HL-60 (cell line): Measurements from ENCODE around the gene EFS.

Experiments used
- POLR2AphosphoS5 ChIP-seq: IDR thresholded peaks from 2 replicates; pipeline ENCODE4 v1.6.1; 2012; ENCODE audit warnings: low read depth
- TF ChIP-seq, protein P1 (sequence below): IDR thresholded peaks from one replicate; pipeline ENCODE4 v1.5.1; 2011; ENCODE audit warnings: low read length, control low read depth, inconsistent platforms; ENCODE audit not compliant: insufficient read depth
- TF ChIP-seq, protein P2 (sequence below): IDR thresholded peaks from 2 replicates; pipeline ENCODE4 v1.6.1; 2012; ENCODE audit warnings: low read depth; ENCODE audit not compliant: insufficient replicate concordance

DNA sequence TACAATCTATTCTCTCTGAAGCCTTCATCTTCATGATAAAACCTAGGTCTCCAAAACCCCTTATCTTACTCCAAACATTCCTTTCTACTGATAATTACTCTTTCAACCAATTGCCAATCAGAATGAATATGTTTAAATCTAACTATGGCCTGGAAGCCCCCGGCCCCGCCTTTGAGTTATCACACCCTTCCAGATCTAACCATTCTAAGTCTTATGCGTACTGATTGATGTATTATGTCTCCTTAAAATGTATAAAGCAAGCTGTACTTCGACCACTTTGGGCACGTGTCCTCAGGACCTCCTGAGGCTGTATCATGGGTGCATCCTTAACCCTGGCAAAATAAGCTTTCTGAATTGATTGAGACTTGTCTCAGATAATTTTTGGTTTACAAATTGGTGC lies 29.3 kb downstream of the EFS start:
- TF ChIP-seq, protein P1, sequence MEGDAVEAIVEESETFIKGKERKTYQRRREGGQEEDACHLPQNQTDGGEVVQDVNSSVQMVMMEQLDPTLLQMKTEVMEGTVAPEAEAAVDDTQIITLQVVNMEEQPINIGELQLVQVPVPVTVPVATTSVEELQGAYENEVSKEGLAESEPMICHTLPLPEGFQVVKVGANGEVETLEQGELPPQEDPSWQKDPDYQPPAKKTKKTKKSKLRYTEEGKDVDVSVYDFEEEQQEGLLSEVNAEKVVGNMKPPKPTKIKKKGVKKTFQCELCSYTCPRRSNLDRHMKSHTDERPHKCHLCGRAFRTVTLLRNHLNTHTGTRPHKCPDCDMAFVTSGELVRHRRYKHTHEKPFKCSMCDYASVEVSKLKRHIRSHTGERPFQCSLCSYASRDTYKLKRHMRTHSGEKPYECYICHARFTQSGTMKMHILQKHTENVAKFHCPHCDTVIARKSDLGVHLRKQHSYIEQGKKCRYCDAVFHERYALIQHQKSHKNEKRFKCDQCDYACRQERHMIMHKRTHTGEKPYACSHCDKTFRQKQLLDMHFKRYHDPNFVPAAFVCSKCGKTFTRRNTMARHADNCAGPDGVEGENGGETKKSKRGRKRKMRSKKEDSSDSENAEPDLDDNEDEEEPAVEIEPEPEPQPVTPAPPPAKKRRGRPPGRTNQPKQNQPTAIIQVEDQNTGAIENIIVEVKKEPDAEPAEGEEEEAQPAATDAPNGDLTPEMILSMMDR, result no peak
- TF ChIP-seq POLR2AphosphoS5, result no peak
- TF ChIP-seq, protein P2, sequence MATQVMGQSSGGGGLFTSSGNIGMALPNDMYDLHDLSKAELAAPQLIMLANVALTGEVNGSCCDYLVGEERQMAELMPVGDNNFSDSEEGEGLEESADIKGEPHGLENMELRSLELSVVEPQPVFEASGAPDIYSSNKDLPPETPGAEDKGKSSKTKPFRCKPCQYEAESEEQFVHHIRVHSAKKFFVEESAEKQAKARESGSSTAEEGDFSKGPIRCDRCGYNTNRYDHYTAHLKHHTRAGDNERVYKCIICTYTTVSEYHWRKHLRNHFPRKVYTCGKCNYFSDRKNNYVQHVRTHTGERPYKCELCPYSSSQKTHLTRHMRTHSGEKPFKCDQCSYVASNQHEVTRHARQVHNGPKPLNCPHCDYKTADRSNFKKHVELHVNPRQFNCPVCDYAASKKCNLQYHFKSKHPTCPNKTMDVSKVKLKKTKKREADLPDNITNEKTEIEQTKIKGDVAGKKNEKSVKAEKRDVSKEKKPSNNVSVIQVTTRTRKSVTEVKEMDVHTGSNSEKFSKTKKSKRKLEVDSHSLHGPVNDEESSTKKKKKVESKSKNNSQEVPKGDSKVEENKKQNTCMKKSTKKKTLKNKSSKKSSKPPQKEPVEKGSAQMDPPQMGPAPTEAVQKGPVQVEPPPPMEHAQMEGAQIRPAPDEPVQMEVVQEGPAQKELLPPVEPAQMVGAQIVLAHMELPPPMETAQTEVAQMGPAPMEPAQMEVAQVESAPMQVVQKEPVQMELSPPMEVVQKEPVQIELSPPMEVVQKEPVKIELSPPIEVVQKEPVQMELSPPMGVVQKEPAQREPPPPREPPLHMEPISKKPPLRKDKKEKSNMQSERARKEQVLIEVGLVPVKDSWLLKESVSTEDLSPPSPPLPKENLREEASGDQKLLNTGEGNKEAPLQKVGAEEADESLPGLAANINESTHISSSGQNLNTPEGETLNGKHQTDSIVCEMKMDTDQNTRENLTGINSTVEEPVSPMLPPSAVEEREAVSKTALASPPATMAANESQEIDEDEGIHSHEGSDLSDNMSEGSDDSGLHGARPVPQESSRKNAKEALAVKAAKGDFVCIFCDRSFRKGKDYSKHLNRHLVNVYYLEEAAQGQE, result no peak
